NCI-H2196 treated with DMSO at 0.1 percent for 48 hours (cell line): Measurements from ENCODE around the gene NPDC1.
A peak's percentile ranks its signal among the peaks of the same experiment; 100 is the strongest.
"Not testable (repeated sequence)": the region's sequence is repeated elsewhere in the genome, so short reads cannot be mapped to it uniquely, and the experiment has no call there.

ENCODE experiments used
- DNase-seq: peaks from one replicate; lab custom pipeline; 2025; ENCODE audit not compliant: unreplicated experiment; lab: John Stamatoyannopoulos, UW

NPDC1 gene

GRCh38 chr9:137075275-137075775, 29.3 kb upstream of the NPDC1 start:
- no peak for DNase-seq

GRCh38 chr9:137074657-137075274, 28.8 kb upstream of the NPDC1 start:
- DNase-seq, result no peak

- no peak for DNase-seq
These were observed 28.0 kb upstream of the NPDC1 start for GRCh38 chr9:137073992-137074399.

GRCh38 chr9:137071282-137071681, 25.3 kb upstream of the NPDC1 start:
- DNase-seq, result no peak

GRCh38 chr9:137070906-137071275, 24.9 kb upstream of the NPDC1 start:
- no peak for DNase-seq

GRCh38 chr9:137070201-137070905, 24.4 kb upstream of the NPDC1 start, which contains the start of gene SAPCD2:
Gene SAPCD2, minus strand, starts transcription at chr9:137070557. Its CDS starts 97 bp downstream, at chr9:137070460.
- DNase-seq, result peak; percentile 90

GRCh38 chr9:137069508-137070091, 23.6 kb upstream of the NPDC1 start:
- DNase-seq, result no peak

- no peak for DNase-seq
These were observed 22.8 kb upstream of the NPDC1 start for GRCh38 chr9:137068539-137069507.

GRCh38 chr9:137067860-137068538, 22.0 kb upstream of the NPDC1 start:
- DNase-seq, result peak; percentile 73

- DNase-seq, result no peak
These were observed 20.3 kb upstream of the NPDC1 start for GRCh38 chr9:137066096-137066861.

GRCh38 chr9:137065336-137065967, 19.5 kb upstream of the NPDC1 start:
- no peak for DNase-seq

GRCh38 chr9:137064880-137065164, 18.8 kb upstream of the NPDC1 start:
- DNase-seq, result no peak

- DNase-seq, result peak; percentile 40
These were observed 18.3 kb upstream of the NPDC1 start for GRCh38 chr9:137064027-137064879.

- no peak for DNase-seq
These were observed 17.5 kb upstream of the NPDC1 start for GRCh38 chr9:137063311-137064026.

GRCh38 chr9:137062798-137063197, 16.8 kb upstream of the NPDC1 start:
- DNase-seq, result not testable (repeated sequence)

GRCh38 chr9:137062384-137062783, 16.4 kb upstream of the NPDC1 start:
- no peak for DNase-seq

GRCh38 chr9:137058521-137059234, 12.7 kb upstream of the NPDC1 start:
- no peak for DNase-seq
